Prostate gland (tissue), 2 donors: ENCODE measurements around the gene GPR142. TPM values are rescaled to one million over a fixed set of nuclear protein-coding genes. Genes with fewer than 3 reads are reported as not detected.

ENCODE experiments used
- DNase-seq: peaks from one replicate; pipeline ENCODE4 v3.0.0-alpha.2; 2019; ENCODE audit warnings: low spot score
- H3K27ac ChIP-seq, 2 donors: fragments of 200-600 bp; sonication (generic); 2 replicates each; pipeline ENCODE4 v1.5.1; 2017 to 2019
- H3K27me3 ChIP-seq: fragments of 200-600 bp; sonication (generic); replicated peaks from 2 replicates; pipeline ENCODE4 v1.5.1; 2019; ENCODE audit not compliant: insufficient read depth
- H3K36me3 ChIP-seq, 2 donors: fragments of 200-600 bp; sonication (generic); 1 replicate in 1 of 2; 2 replicates in 1 of 2; pipeline versions ENCODE4 v1.5.1 to v1.8.1; 2017 to 2019
- H3K4me1 ChIP-seq: fragments of 200-600 bp; sonication (generic); replicated peaks from 2 replicates; pipeline ENCODE4 v1.5.1; 2019
- H3K4me3 ChIP-seq, 2 donors: fragments of 200-600 bp; sonication (generic); 2 replicates each; pipeline ENCODE4 v1.5.1; 2017 to 2019
- H3K9me3 ChIP-seq: fragments of 200-600 bp; sonication (generic); 2 replicates; pipeline ENCODE4 v1.5.1; 2017
- CTCF ChIP-seq, 4 experiments: fragments of 200-600 bp in 2 of 4; fragments of 450-650 bp in 2 of 4; sonication (generic) in 2 of 4; IDR thresholded peaks; 1 replicate in 3 of 4; 2 replicates in 1 of 4; pipeline ENCODE4 v1.5.1; 2016 to 2019; ENCODE audit warnings: antibody characterized with exemption in 4 of 4, mild to moderate bottlenecking in 2 of 4, moderate library complexity in 2 of 4
- POLR2A ChIP-seq: fragments of 450-650 bp; IDR thresholded peaks from one replicate; pipeline ENCODE4 v1.6.1; 2016; ENCODE audit warnings: antibody characterized with exemption, mild to moderate bottlenecking
- POLR2AphosphoS5 ChIP-seq: sonication (generic); formaldehyde crosslinking; IDR thresholded peaks from one replicate; pipeline ENCODE4 v1.6.1; 2017; ENCODE audit warnings: antibody characterized with exemption
- WGBS: methylation state at CpG from one replicate; pipeline ENCODE4 v1.1.5; 2018; 5-methylcytosine and 5-hydroxymethylcytosine counted together
- intact Hi-C: fragments of 100-400 bp; cut with DNase I; formaldehyde crosslinking; loops from one replicate; pipeline ENCODE4 v1.14.2; 2022
- total RNA-seq, 2 donors: library from RNA; depleted of rRNA; stranded (reverse); fragments of >200 nt; gene quantifications; one replicate each; pipeline ENCODE4 v1.1.0, GENCODE V29; 2016

Gene GPR142
- total RNA-seq, 2 donors from 2014 or later, result 3.6 TPM; not detected in 1

DNA sequence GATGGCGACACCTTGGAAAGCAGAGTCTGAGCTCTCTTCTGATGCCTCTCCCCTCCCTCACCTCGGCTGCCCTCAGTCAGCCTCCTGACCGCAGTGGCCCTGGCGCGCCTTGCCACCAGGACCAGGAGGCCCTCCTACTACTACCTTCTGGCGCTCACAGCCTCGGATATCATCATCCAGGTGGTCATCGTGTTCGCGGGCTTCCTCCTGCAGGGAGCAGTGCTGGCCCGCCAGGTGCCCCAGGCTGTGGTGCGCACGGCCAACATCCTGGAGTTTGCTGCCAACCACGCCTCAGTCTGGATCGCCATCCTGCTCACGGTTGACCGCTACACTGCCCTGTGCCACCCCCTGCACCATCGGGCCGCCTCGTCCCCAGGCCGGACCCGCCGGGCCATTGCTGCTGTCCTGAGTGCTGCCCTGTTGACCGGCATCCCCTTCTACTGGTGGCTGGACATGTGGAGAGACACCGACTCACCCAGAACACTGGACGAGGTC, 4.4 kb downstream of the GPR142 start:
- Histone ChIP-seq H3K27me3 (no peaks in the 10 kb centered on the region), H3K4me1 (no peaks in the 10 kb centered on the region), H3K27ac (no peak overlapping the region), H3K36me3 (no peaks in the 10 kb centered on the region), H3K4me3 (no peak overlapping the region), H3K9me3 (no peaks in the 10 kb centered on the region)
- TF ChIP-seq POLR2A (no peak), CTCF (IDR thresholded peaks at IDR 0.05) (no peak), POLR2AphosphoS5 (no peak)
- DNase-seq, result no peak
- intact Hi-C loops, result no loop called here
- 86% methylated on average over 26 of the region's 26 CpGs for WGBS

DNA sequence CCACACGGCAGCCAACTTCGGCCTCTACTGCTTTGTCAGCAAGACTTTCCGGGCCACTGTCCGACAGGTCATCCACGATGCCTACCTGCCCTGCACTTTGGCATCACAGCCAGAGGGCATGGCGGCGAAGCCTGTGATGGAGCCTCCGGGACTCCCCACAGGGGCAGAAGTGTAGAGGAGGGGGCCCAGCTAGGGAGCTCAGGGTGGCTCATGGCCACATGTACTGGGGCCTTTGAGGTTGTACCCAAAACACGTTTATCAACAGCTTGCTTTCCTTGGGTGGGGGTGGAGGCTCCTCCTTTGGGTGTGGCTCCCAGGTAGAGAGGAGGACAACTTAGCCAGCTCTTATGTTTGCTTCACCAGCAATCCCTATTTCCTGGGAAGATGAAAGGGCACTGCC, 5.1 kb downstream of the GPR142 start:
- TF ChIP-seq POLR2AphosphoS5, result no peak
- TF ChIP-seq CTCF (IDR thresholded peaks at IDR 0.05), result no peak
- TF ChIP-seq POLR2A, result no peak
- no peaks in the 10 kb centered on the region for H3K4me1 ChIP-seq
- no peak overlapping the region for H3K4me3 ChIP-seq
- DNase-seq, result no peak
- no peaks in the 10 kb centered on the region for H3K27me3 ChIP-seq
- H3K9me3 ChIP-seq, result no peaks in the 10 kb centered on the region
- intact Hi-C loops, result no loop called here
- WGBS, result 93% methylated on average over 9 of the region's 9 CpGs
- no peaks in the 10 kb centered on the region for H3K36me3 ChIP-seq
- no peak overlapping the region for H3K27ac ChIP-seq

GRCh38 chr17:74373838-74374606, 6.7 kb downstream of the GPR142 start:
- WGBS, result 84% methylated on average over 15 of the region's 15 CpGs
- Histone ChIP-seq H3K4me1 (no peaks in the 10 kb centered on the region), H3K9me3 (no peaks in the 10 kb centered on the region), H3K27me3 (no peaks in the 10 kb centered on the region), H3K27ac (no peak overlapping the region), H3K4me3 (no peak overlapping the region), H3K36me3 (no peaks in the 10 kb centered on the region)
- DNase-seq, result no peak
- no peak for TF ChIP-seq POLR2A
- no peak for TF ChIP-seq CTCF (IDR thresholded peaks at IDR 0.05)
- TF ChIP-seq POLR2AphosphoS5, result no peak
- intact Hi-C loops, result no loop called here

DNA sequence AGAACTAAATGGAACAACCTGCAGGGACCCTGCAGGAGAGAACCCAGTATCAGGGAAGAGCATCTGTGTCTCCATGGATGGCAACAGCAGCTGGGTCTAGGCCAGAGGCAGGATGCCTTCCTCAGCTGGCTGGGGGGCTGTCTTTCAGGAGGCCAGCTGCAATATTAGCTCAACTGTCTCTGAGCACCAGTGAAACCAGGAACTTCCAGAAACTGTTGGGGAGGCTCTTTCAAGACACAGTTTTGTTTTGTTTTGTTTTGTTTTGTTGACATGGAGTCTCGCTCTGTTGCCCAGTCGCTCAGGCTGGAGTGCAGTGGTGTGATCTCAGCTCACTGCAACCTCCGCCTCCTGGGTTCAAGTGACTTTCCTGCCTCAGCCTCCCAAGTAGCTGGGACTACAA, 7.6 kb downstream of the GPR142 start:
- 84% methylated on average over 3 of the region's 3 CpGs for WGBS
- no peak for DNase-seq
- TF ChIP-seq POLR2AphosphoS5 (no peak), CTCF (IDR thresholded peaks at IDR 0.05) (no peak), POLR2A (no peak)
- Histone ChIP-seq H3K4me3 (no peak overlapping the region), H3K27ac (no peak overlapping the region), H3K4me1 (peaks cover 4% of the 10 kb centered on the region), H3K9me3 (no peaks in the 10 kb centered on the region), H3K36me3 (no peaks in the 10 kb centered on the region), H3K27me3 (no peaks in the 10 kb centered on the region)
- intact Hi-C loops, result no loop called here
